GM19035 (cell line): ENCODE measurements around the gene LRMDA.
"Not testable (repeated sequence)": the region's sequence is repeated elsewhere in the genome, so short reads cannot be mapped to it uniquely, and the experiment has no call there.

Experiments used
- ATAC-seq: cut with Tn5 transposase; IDR thresholded peaks from one replicate; pipeline ENCODE4 v1.9.1; 2021; ENCODE audit not compliant: unreplicated experiment

LRMDA gene

DNA sequence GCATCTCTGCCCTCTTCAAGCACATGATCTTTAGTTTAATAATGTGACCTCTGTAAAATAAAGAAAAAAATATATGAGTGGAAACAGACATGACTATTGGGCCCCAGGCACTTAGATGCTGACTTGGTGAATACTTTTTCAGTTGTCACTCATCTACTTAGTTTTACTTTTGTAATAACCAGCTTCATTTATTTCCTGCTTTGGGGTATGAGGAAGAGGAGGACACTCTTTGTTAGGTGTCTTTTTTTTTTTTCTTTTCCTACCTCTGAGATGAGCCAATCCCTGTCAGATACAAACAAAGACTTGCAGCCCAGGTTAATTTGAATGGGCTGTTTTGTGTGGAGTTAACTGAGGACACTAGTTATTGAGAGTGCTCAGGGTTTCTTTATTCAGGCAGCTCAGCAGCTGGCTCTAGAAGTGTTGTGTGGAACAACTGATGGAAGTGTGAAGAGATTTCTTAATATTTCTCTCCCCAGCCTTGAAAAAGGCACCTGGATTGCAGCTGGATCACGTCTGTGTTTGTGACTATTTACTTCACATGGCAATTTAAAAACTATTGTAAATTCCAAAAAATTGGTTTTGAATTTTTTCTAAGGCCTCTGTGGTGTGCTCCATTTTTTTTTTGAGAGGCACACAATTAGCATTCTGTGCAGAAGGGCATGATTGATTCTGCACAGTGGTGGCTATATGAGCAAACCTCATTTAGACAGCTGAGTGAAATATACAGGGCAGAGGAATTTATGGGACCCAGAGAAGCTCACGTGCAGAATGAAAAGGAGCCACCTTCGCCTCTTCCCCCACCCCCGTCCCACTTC, 333.8 kb downstream of the LRMDA start:
- ATAC-seq: no peak

GRCh38 chr10:75765789-75766096, 334.3 kb downstream of the LRMDA start:
- ATAC-seq: no peak

- ATAC-seq: no peak
These were observed 334.7 kb downstream of the LRMDA start for GRCh38 chr10:75766106-75766505.

- not testable (repeated sequence) for ATAC-seq
These were observed 335.3 kb downstream of the LRMDA start for GRCh38 chr10:75766752-75767151.

DNA sequence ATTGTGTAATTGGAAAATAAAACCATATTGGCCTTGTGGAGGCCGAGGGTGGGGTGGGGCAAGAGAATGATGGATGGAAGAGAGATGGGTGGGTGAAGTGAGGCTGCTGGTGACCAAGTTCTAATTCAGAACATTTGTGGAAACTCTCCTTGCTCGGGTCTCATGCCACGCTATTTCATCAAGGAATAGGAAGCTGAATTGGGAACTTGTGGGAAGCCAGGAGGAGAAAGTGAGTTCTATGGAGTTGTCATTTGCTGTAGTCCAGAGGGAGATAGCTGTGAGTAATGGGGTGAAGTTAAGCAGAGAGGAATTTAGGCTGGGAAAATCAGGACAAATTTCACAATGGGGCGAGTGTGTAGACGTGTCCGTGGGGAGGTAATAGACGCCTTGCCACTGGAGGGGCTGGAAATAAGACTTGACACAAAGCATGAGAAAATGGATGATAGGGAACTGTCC, 339.2 kb downstream of the LRMDA start:
- ATAC-seq: no peak

GRCh38 chr10:75771606-75772005, 340.2 kb downstream of the LRMDA start:
- ATAC-seq: no peak

- peak; percentile 66 for ATAC-seq
These were observed 340.9 kb downstream of the LRMDA start for GRCh38 chr10:75772153-75772887.

DNA sequence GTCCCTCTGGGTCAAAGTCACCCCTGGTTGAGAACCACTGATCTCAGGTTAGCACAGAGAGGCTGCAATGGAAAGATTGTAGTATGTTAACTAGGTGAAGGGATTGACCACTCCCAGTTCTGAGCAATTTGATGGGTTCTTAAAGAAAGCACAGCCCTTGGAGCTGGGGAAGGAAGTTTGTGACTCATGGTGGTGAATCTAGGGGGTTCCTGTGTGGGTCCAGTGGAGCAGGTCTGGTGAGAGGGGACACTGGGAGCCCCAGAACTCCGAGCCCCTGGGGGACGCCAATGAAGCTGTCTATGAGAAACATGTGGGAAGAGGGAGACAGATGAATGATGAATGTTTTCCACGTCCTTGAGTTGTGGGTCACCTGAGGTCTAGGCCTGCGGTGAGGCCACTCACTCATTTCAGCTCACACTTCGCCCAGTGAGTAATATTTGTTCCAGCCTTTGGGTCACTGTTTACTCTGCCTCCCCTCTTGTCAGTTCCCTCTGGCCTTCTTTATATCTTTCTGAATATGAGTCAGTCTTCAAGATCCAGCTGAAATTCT, 341.9 kb downstream of the LRMDA start:
- no peak for ATAC-seq

DNA sequence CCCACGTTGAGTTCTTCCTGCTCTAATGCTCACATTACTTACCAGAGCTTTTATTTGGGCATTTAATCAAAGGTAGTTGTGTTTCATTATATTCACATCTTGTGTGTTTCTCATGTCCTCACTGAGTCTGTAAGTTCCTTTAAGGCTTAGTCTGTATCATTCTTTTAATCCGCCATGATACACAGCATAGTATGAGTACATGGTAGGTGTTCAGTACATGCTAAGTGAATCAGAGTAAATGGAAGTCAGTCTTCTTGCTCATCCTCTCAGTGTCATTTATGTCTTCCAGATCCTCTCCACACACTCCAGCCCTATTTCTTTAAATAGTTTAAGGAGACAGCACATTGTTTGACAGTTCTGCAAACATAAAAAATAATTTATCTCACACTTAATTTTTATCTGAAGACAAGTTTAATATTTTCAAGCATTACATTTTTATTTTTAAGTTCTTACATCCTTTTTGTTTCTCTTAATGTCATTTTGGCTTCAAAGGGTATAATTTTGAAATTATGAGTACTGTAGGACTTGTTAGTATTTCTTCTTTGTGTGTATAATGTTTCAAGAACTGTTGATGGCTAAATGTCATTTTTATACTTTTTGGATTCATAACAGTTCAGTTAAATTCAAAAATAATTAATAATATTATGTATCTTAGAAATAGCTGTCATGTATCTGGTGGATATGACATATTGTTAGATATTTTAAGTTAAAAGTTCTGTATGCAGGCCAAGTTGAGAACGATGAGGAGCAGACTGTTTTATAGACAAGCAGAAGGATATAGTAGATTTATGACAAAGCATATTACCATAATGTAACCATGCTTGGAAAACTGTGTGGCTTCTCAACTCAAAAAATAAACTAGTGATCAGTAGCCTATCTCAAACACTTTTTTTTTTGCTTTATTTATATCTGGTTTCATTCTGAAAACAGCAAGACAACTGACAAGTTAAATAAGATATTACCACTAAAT, 342.7 kb downstream of the LRMDA start:
- no peak for ATAC-seq

- ATAC-seq: no peak
These were observed 343.5 kb downstream of the LRMDA start for GRCh38 chr10:75774783-75775490.

DNA sequence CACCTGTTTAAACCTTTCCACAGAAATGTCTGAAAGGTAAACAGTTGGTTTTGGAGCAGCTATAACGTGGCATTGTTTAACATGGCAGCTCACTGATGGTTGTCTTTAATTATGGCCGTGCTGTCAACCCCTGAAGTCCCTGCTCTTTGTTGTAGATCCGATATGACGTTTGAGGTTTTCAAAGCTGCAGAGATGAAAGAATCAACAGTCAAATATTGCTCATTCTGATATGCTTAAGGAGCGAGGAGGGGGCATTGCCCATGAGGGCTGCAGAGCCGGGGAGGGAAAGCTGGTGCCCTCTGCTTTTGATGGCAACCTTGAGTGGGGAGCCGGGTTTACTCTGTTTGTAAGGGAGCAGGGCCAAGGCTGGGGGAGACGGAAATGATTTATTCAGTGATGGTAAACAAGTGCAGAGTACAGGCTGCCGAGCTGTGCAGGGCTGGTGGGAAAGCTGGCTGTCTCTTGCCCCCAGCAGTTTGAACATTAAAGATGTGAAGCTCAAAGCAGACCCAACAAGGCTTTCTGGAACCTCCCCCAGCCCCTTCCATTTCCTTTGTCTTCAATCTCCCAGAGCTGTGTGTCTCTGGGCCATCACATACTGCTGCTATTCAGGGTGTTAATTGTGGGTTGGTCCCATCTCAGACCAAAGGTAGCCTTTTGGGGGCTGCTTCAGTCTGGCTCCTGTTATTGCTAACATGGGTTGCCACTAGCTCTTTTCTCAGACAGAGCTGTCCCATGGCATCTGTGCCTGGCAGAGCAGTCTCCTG, 345.5 kb downstream of the LRMDA start:
- no peak for ATAC-seq

GRCh38 chr10:75778665-75779064, 347.2 kb downstream of the LRMDA start:
- no peak for ATAC-seq

DNA sequence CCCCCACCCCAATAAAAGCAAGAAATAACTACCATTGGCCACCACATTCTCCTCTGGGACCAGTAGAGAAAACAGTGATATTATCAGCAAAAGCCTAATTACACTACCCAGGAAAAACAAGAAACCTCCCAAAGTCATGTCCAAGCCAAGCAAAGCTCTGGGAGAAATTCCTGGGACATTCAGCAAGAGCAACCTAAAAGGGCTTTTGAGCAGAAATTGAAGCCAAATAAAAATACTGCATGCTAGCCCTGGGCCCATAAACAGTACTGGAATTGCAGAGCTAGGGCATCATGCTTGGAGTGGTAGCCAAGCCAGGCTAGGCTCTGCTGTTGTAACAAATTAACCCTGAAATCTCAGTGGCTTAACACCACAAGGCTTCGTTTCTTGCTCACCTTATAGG, 347.9 kb downstream of the LRMDA start:
- ATAC-seq: no peak

GRCh38 chr10:75782463-75783248, 351.2 kb downstream of the LRMDA start:
- ATAC-seq: no peak

DNA sequence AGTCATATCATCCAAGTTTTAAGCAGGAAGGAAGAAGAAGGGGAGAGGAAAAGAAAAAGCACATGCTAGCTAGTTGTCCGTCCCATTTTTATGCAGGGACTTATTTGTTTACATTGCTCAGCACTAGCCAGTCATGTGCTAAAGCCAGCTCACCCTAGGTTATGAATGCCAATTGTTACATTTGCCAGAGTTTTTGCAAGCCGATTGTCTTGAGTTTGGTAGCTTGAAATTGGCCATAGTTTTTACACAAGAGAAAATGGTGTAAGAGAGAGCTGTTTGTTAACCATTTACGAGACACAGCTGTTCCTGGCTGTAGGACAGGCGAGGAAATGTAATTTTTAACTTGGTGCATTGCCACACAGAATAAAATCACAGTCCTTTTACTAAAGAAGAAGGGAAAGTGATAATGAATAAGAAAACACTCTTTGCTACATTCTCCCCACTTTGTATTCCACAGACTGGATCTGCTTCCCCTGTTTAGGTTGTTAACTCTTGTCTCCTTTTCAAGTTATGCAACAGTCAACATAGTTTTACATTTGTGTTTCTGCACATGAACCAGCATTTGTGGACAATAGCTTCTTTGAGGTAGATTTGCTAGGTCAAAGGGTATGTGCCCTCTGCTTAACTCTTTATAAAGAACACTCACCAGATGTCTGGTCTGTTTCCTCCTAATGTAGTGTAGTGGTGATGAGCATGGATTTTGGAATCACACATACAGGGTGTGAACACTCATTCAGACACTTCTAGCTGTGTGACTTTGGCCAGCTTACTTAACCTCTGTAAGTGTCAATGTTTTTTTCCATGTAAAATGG, 357.2 kb downstream of the LRMDA start:
- no peak for ATAC-seq

GRCh38 chr10:75793848-75794247, 362.4 kb downstream of the LRMDA start:
- ATAC-seq: no peak

DNA sequence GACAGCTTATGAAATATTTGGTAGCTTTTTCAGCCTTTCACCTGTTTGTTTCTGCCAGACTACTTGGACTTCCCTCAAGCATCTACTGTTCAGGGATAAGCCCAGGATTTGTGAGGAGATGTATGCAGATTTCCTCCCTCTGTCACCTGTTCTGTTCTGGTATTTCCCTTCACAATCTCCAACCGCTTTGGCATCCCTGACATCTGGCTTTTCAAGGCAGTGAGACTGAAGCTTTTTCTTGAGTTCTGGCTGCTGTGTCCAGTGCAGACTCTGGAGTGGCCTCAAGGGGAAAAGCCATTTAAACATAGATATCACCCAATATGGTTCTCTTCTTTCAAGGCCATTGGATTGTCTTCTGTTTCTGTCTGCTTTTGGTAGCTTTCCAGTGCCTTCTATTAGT, 369.7 kb downstream of the LRMDA start:
- ATAC-seq: no peak

DNA sequence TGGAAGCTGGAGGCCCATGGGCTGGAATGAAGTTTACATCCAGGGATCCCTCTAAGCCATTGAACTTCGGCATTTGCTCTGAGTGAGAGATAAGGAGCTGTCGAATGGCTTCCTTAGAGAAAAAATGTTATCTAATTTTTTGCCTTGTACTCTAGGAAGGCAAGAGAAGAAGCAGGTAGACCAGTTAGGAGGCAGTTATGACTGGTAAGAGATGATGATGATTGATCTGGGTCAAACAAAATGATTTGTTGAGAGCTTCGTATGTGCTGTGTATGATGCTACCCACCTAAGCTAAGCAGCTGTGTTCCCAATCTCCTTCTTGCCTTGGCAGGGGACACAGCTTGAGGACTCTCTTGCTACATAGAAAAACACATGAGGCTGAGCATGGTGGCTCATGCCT, 370.2 kb downstream of the LRMDA start:
- no peak for ATAC-seq
